HepG2 (cell line): ENCODE data around the gene SETD7. TPM values are rescaled to one million over a fixed set of nuclear protein-coding genes. Genes with fewer than 3 reads are reported as not detected.

Experiments used
- ATAC-seq: fragments of 200-7000 bp; cut with Tn5 transposase; 3 replicates; pipeline ENCODE4 v1.9.1; 2020; ENCODE audit warnings: mild to moderate bottlenecking, moderate library complexity
- BruUV-seq: library from RNA; stranded (reverse); fragments of 400-500 nt; replicated peaks from 2 replicates; lab custom pipeline; 2021; lab: Mats Ljungman, UMichigan
- CTCF ChIA-PET: fragments of 300-600 bp; formaldehyde crosslinking; extraction: SDS; loops from one replicate; lab custom pipeline; 2021; ENCODE audit warnings: low total read pairs, inconsistent platforms, low intra/inter-chr PET ratio; lab: Yijun Ruan, JAX
- POLR2A ChIA-PET: fragments of 350-600 bp; sonication (Branson Sonifier 250); formaldehyde crosslinking; loops from one replicate; lab custom pipeline; 2020; ENCODE audit warnings: antibody characterized with exemption, inconsistent platforms; lab: Yijun Ruan, JAX
- DNase-seq: peaks from one replicate; pipeline ENCODE4 v3.0.0-alpha.2; 2015; ENCODE audit warnings: low spot score
- FAIRE-seq: peaks from 3 replicates; lab custom pipeline; 2011; peaks lifted over from hg19 to GRCh38; lab: Jason Lieb, UNC
- H2AFZ ChIP-seq: one replicate; pipeline ENCODE4 v1.6.1; 2011; ENCODE audit warnings: low read length, inconsistent platforms
- H3K27ac ChIP-seq: fragments of 300-600 bp; 3 replicates; pipeline ENCODE4 v1.8.0; 2011; ENCODE audit warnings: mixed run types, mild to moderate bottlenecking, mixed read lengths, low read length, inconsistent platforms; ENCODE audit not compliant: insufficient read depth; ENCODE audit errors: extremely low read length
- H3K27me3 ChIP-seq, 2 experiments: fragments of 200-600 bp in 1 of 2; 2 replicates in 1 of 2; 3 replicates in 1 of 2; pipeline versions ENCODE4 v1.6.0 to v1.8.0; 2011; ENCODE audit warnings: low read length in 2 of 2, mild to moderate bottlenecking in 2 of 2, moderate library complexity in 2 of 2, inconsistent platforms in 1 of 2; ENCODE audit not compliant: insufficient read depth in 2 of 2, control insufficient read depth in 1 of 2
- H3K36me3 ChIP-seq, 2 experiments: fragments of 200-600 bp in 1 of 2; replicated peaks in 1 of 2; 2 replicates in 1 of 2; 3 replicates in 1 of 2; pipeline versions ENCODE4 v1.5.1 to v1.8.0; 2011; ENCODE audit warnings: low read length in 2 of 2, inconsistent platforms in 1 of 2; ENCODE audit not compliant: insufficient read depth in 2 of 2, control insufficient read depth in 1 of 2
- H3K4me1 ChIP-seq: 2 replicates; pipeline ENCODE4 v1.5.1; 2012; ENCODE audit warnings: low read length, inconsistent platforms; ENCODE audit not compliant: insufficient read depth
- H3K4me2 ChIP-seq: 2 replicates; pipeline ENCODE4 v1.6.0; 2011; ENCODE audit warnings: low read depth, low read length, inconsistent platforms
- H3K4me3 ChIP-seq, 3 experiments: fragments of 200-600 bp in 1 of 3; sonication (generic), shearing (Covaris generic) in 1 of 3; replicated peaks in 1 of 3; 2 replicates each; pipeline ENCODE4 v1.5.1; 2011 to 2016; ENCODE audit warnings: low read length in 3 of 3, inconsistent platforms in 2 of 3, low read depth in 2 of 3, mild to moderate bottlenecking in 2 of 3, control low read depth in 1 of 3, mixed read lengths in 1 of 3; ENCODE audit not compliant: insufficient read depth in 1 of 3
- H3K79me2 ChIP-seq: one replicate; pipeline ENCODE4 v1.6.1; 2011; ENCODE audit warnings: low read length, inconsistent platforms; ENCODE audit not compliant: insufficient read depth
- H3K9ac ChIP-seq: 2 replicates; pipeline ENCODE4 v1.6.0; 2011; ENCODE audit warnings: mild to moderate bottlenecking, low read depth, low read length, inconsistent platforms; ENCODE audit not compliant: insufficient read depth
- H3K9me3 ChIP-seq: 2 replicates; pipeline ENCODE4 v1.5.1; 2012; ENCODE audit warnings: mild to moderate bottlenecking, low read length
- H4K20me1 ChIP-seq: 2 replicates; pipeline ENCODE4 v1.6.0; 2011; ENCODE audit warnings: inconsistent platforms, mild to moderate bottlenecking, low read length, moderate library complexity; ENCODE audit not compliant: insufficient read depth
- FOXO1 ChIP-seq: sonication (generic); formaldehyde crosslinking; IDR thresholded peaks from 2 replicates; pipeline ENCODE4 v1.4.0; 2020; ENCODE audit warnings: missing genetic modification reagents
- MBNL3 ChIP-seq: fragments of 250-450 bp; sonication (Bioruptor Pico); conservative IDR thresholded peaks from 2 replicates; pipeline ENCODE4 v1.8.0; 2022; ENCODE audit warnings: mild to moderate bottlenecking, inconsistent platforms
- SRSF9 ChIP-seq: fragments of 200-400 bp; formaldehyde crosslinking; IDR thresholded peaks from 2 replicates; pipeline ENCODE4 v1.6.1; 2018; ENCODE audit warnings: borderline replicate concordance, mild to moderate bottlenecking, low read depth, low read length; ENCODE audit not compliant: insufficient read depth, poor library complexity, severe bottlenecking
- ZNF143 ChIP-seq: sonication (generic); formaldehyde crosslinking; IDR thresholded peaks from 2 replicates; pipeline ENCODE4 v1.4.0; 2020; ENCODE audit warnings: missing genetic modification reagents
- ZNF460 ChIP-seq: sonication (generic); formaldehyde crosslinking; IDR thresholded peaks from 2 replicates; pipeline ENCODE4 v1.5.1; 2020; ENCODE audit warnings: missing genetic modification reagents, mild to moderate bottlenecking, borderline replicate concordance
- ZSCAN9 ChIP-seq: IDR thresholded peaks from 2 replicates; pipeline ENCODE4 v1.6.1; 2016; ENCODE audit warnings: borderline replicate concordance
- WGBS: methylation state at CpG from one replicate; pipeline ENCODE4 v1.1.6; 2017; ENCODE audit warnings: low lambda C conversion rate; 5-methylcytosine and 5-hydroxymethylcytosine counted together
- in situ Hi-C: cut with HindIII; loops from 2 replicates; pipeline ENCODE4 v1.10.0; 2017; ENCODE audit warnings: low pct_unique_long_range_greater_than_20kb; ENCODE audit not compliant: extremely low pct_ligation_motif_present
- intact Hi-C: fragments of 100-400 bp; cut with micrococcal nuclease; formaldehyde crosslinking; loops from one replicate; pipeline ENCODE4 v1.10.0; 2022; ENCODE audit not compliant: unreplicated experiment
- polyA plus RNA-seq, 8 experiments: library from polyadenylated mRNA; depleted of rRNA in 3 of 8; stranded (reverse) in 7 of 8; unstranded in 1 of 8; fragments of >200 nt; fragmentation: Illumina TruSeq in 4 of 8; extraction: Trizol in 4 of 8; gene quantifications; 2 replicates each; pipeline versions ENCODE4 v1.2.1 to v1.2.3, GENCODE V29; 2011 to 2016; ENCODE audit warnings: low read depth in 4 of 8, missing spikeins in 1 of 8, mixed read lengths in 1 of 8; ENCODE audit not compliant: insufficient read depth in 1 of 8
- total RNA-seq, 5 experiments: library from RNA; depleted of rRNA; stranded (reverse); fragments of >200 nt; fragmentation: Illumina TruSeq; extraction: Trizol; gene quantifications; 2 replicates each; pipeline ENCODE4 v1.2.3, GENCODE V29; 2016; ENCODE audit warnings: low read depth in 1 of 5
- TF ChIP-seq, protein P1 (sequence below): sonication (generic); formaldehyde crosslinking; IDR thresholded peaks from 2 replicates; pipeline ENCODE4 v1.4.0; 2020; ENCODE audit warnings: missing genetic modification reagents, mild to moderate bottlenecking, borderline replicate concordance
- TF ChIP-seq, protein P2 (sequence below): IDR thresholded peaks from 2 replicates; pipeline ENCODE4 v1.6.1; 2016; ENCODE audit warnings: missing genetic modification reagents, missing compliant biosample characterization
- TF ChIP-seq, protein P3 (sequence below): IDR thresholded peaks from 2 replicates; pipeline ENCODE4 v1.6.1; 2016; ENCODE audit warnings: low read depth
- TF ChIP-seq, protein P4 (sequence below): sonication (generic); formaldehyde crosslinking; IDR thresholded peaks from 2 replicates; pipeline ENCODE4 v1.9.0; 2021; ENCODE audit warnings: missing genetic modification reagents, borderline replicate concordance
- TF ChIP-seq, protein P5 (sequence below): sonication (generic); formaldehyde crosslinking; conservative IDR thresholded peaks from 2 replicates; pipeline ENCODE4 v1.8.1; 2023; ENCODE audit warnings: missing genetic modification reagents
- TF ChIP-seq, protein P6 (sequence below): sonication (generic); formaldehyde crosslinking; IDR thresholded peaks from 2 replicates; pipeline ENCODE4 v1.4.0; 2020; ENCODE audit warnings: missing genetic modification reagents

The SETD7 gene
- total and polyA plus RNA-seq, 2 of the 13 experiments (the other 11 are each of a cell fraction or from before 2014, with no cell fraction given), result 0.08 to 0.22 TPM

DNA sequence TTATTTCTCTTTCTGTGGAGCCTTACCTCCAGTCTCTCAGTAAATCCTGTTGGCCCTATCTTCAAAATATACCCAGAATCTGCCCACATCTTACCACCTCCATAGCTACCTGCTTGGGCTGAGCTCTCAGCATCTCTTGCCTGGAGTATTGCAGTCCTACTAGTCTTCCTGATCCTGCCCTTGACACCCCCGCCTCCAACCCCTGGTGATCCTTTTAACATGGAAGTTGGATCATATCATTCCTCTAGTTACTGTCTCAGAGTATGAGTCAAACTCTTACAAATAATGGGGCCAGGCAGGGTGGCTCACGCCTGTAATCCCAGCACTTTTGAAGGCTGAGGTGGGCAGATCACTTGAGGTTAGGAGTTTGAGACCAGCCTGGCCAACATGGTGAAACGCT lies 43.1 kb upstream of the SETD7 start:
- ChIA-PET POLR2A (no interaction called here), CTCF (no interaction called here)
- Histone ChIP-seq H3K79me2 (no peaks in the 10 kb centered on the region), H3K9me3 (no peaks in the 10 kb centered on the region), H3K4me1 (0 out of 2 replicates have a peak, but pooled peaks cover 7% of the 10 kb centered on the region), H2AFZ (no peak overlapping the region), H4K20me1 (no peaks in the 10 kb centered on the region), H3K4me3 (no peak overlapping the region), H3K27ac (no peak overlapping the region), H3K4me2 (no peak overlapping the region), H3K27me3 (peaks cover 3 to 11% of the 10 kb centered on the region in 2 experiments; a peak in 3 of 5 replicates), H3K9ac (no peak overlapping the region), H3K36me3 (no peaks in the 10 kb centered on the region)
- TF ChIP-seq MBNL3 (CRISPR knock-in tag) (no peak), SRSF9 (no peak), FOXO1 (no peak), ZNF143 (no peak), ZSCAN9 (no peak), ZNF460 (CRISPR knock-in tag) (no peak)
- TF ChIP-seq, protein P1, sequence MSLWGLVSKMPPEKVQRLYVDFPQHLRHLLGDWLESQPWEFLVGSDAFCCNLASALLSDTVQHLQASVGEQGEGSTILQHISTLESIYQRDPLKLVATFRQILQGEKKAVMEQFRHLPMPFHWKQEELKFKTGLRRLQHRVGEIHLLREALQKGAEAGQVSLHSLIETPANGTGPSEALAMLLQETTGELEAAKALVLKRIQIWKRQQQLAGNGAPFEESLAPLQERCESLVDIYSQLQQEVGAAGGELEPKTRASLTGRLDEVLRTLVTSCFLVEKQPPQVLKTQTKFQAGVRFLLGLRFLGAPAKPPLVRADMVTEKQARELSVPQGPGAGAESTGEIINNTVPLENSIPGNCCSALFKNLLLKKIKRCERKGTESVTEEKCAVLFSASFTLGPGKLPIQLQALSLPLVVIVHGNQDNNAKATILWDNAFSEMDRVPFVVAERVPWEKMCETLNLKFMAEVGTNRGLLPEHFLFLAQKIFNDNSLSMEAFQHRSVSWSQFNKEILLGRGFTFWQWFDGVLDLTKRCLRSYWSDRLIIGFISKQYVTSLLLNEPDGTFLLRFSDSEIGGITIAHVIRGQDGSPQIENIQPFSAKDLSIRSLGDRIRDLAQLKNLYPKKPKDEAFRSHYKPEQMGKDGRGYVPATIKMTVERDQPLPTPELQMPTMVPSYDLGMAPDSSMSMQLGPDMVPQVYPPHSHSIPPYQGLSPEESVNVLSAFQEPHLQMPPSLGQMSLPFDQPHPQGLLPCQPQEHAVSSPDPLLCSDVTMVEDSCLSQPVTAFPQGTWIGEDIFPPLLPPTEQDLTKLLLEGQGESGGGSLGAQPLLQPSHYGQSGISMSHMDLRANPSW, result no peak
- TF ChIP-seq, protein P2, sequence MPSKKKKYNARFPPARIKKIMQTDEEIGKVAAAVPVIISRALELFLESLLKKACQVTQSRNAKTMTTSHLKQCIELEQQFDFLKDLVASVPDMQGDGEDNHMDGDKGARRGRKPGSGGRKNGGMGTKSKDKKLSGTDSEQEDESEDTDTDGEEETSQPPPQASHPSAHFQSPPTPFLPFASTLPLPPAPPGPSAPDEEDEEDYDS (CRISPR knock-in tag), result no peak
- TF ChIP-seq, protein P3, sequence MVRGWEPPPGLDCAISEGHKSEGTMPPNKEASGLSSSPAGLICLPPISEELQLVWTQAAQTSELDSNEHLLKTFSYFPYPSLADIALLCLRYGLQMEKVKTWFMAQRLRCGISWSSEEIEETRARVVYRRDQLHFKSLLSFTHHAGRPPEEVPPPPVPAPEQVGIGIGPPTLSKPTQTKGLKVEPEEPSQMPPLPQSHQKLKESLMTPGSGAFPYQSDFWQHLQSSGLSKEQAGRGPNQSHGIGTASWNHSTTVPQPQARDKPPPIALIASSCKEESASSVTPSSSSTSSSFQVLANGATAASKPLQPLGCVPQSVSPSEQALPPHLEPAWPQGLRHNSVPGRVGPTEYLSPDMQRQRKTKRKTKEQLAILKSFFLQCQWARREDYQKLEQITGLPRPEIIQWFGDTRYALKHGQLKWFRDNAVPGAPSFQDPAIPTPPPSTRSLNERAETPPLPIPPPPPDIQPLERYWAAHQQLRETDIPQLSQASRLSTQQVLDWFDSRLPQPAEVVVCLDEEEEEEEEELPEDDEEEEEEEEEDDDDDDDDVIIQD (CRISPR knock-in tag), result no peak
- TF ChIP-seq, protein P4, sequence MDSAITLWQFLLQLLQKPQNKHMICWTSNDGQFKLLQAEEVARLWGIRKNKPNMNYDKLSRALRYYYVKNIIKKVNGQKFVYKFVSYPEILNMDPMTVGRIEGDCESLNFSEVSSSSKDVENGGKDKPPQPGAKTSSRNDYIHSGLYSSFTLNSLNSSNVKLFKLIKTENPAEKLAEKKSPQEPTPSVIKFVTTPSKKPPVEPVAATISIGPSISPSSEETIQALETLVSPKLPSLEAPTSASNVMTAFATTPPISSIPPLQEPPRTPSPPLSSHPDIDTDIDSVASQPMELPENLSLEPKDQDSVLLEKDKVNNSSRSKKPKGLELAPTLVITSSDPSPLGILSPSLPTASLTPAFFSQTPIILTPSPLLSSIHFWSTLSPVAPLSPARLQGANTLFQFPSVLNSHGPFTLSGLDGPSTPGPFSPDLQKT (CRISPR knock-in tag), result no peak
- TF ChIP-seq, protein P5, sequence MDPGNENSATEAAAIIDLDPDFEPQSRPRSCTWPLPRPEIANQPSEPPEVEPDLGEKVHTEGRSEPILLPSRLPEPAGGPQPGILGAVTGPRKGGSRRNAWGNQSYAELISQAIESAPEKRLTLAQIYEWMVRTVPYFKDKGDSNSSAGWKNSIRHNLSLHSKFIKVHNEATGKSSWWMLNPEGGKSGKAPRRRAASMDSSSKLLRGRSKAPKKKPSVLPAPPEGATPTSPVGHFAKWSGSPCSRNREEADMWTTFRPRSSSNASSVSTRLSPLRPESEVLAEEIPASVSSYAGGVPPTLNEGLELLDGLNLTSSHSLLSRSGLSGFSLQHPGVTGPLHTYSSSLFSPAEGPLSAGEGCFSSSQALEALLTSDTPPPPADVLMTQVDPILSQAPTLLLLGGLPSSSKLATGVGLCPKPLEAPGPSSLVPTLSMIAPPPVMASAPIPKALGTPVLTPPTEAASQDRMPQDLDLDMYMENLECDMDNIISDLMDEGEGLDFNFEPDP, result no peak
- TF ChIP-seq, protein P6, sequence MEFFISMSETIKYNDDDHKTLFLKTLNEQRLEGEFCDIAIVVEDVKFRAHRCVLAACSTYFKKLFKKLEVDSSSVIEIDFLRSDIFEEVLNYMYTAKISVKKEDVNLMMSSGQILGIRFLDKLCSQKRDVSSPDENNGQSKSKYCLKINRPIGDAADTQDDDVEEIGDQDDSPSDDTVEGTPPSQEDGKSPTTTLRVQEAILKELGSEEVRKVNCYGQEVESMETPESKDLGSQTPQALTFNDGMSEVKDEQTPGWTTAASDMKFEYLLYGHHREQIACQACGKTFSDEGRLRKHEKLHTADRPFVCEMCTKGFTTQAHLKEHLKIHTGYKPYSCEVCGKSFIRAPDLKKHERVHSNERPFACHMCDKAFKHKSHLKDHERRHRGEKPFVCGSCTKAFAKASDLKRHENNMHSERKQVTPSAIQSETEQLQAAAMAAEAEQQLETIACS, result no peak
- ATAC-seq, result no peak
- BruUV-seq, result no TSS peak
- DNase-seq, result no peak
- FAIRE-seq, result no peak
- WGBS, result 44% methylated on average over 3 of the region's 3 CpGs
- intact Hi-C loops, result no loop called here
- in situ Hi-C loops, result no loop called here
